ENCODE results near the gene SLC7A8. TPM values are rescaled to one million over a fixed set of nuclear protein-coding genes. Genes with fewer than 3 reads are reported as not detected.
A peak's percentile ranks its signal among the peaks of the same experiment; 100 is the strongest.

The SLC7A8 gene
- total and polyA plus RNA-seq, 8 donors, result 1.2 to 102 (median 32.0) TPM

- intact Hi-C loops (cut with DNase I; ENCODE audit: low total_unique reads), result loop anchor here (5.0 kb wide), 1 partner anchor 66 kb away; no protein-coding TSS in a partner anchor
Measured at GRCh38 chr14:23121361-23121771, 62.1 kb downstream of the SLC7A8 start.

GRCh38 chr14:23120541-23121251, 62.8 kb downstream of the SLC7A8 start:
- DNase-seq, result peak; percentile 93 to 96
- H3K36me3 ChIP-seq, result no peaks in the 10 kb centered on the region
- H3K4me1 ChIP-seq, result peaks cover 9 to 46% (median 21%) of the 10 kb centered on the region in 4 donors
- intact Hi-C loops (cut with DNase I; ENCODE audit: low total_unique reads), result loop anchor here (5.0 kb wide), 1 partner anchor 67 kb away; no protein-coding TSS in a partner anchor
- peaks cover 0 to 23% (median 0%) of the 10 kb centered on the region in 3 donors for H3K27me3 ChIP-seq
- 16 to 19% (median 19%) methylated on average over 9 of the region's 9 CpGs for WGBS, 5 donors
- no peak overlapping the region for H3K4me3 ChIP-seq
- H3K27ac ChIP-seq, result peak overlapping the region in 4 of 5 donors; percentile 48 to 73 (median 58)
- no peaks in the 10 kb centered on the region for H3K9me3 ChIP-seq
- TF ChIP-seq CTCF (IDR thresholded peaks at IDR 0.05) (peak in 6 of 7 experiments; percentile 96 to 100 (median 99)), POLR2A (IDR thresholded peaks at IDR 0.05) (no peak), POLR2AphosphoS5 (IDR thresholded peaks at IDR 0.05) (peak in 2 of 3 donors; percentile 53 to 81)

More at GRCh38 chr14:23121361-23121771, 62.1 kb downstream of the SLC7A8 start:
- Histone ChIP-seq H3K36me3 (peaks cover 0 to 6% (median 3%) of the 10 kb centered on the region in 4 donors), H3K9me3 (no peaks in the 10 kb centered on the region), H3K27me3 (peaks cover 0 to 19% (median 0%) of the 10 kb centered on the region in 3 donors), H3K4me3 (no peak overlapping the region), H3K27ac (peak overlapping the region; percentile 23 to 73 (median 56)), H3K4me1 (peaks cover 9 to 53% (median 21%) of the 10 kb centered on the region in 4 donors)
- TF ChIP-seq POLR2AphosphoS5 (IDR thresholded peaks at IDR 0.05) (peak in 1 of 3 donors; percentile 36), POLR2A (IDR thresholded peaks at IDR 0.05) (no peak), EP300 (IDR thresholded peaks at IDR 0.05) (no peak), CTCF (IDR thresholded peaks at IDR 0.05) (peak in 1 of 7 experiments; percentile 3)
- peak; percentile 48 to 79 for DNase-seq
- 19 to 36% (median 24%) methylated on average over 6 of the region's 6 CpGs for WGBS, 5 donors

GRCh38 chr14:23119363-23120327, 63.8 kb downstream of the SLC7A8 start:
- intact Hi-C loops (cut with DNase I; ENCODE audit: low total_unique reads), result loop anchor here (5.0 kb wide), 1 partner anchor 68 kb away; no protein-coding TSS in a partner anchor
- no peak for TF ChIP-seq CTCF (IDR thresholded peaks at IDR 0.05)
- TF ChIP-seq EP300 (IDR thresholded peaks at IDR 0.05), result no peak
- Histone ChIP-seq H3K4me3 (no peak overlapping the region), H3K9me3 (no peaks in the 10 kb centered on the region), H3K36me3 (no peaks in the 10 kb centered on the region), H3K27me3 (peaks cover 0 to 32% (median 0%) of the 10 kb centered on the region in 3 donors), H3K4me1 (peaks cover 9 to 50% (median 21%) of the 10 kb centered on the region in 4 donors), H3K27ac (peak overlapping the region in 2 of 5 donors; percentile 56 to 59)
- WGBS, 5 donors, result 73 to 76% (median 75%) methylated on average over 16 of the region's 16 CpGs
- DNase-seq, result peak in 1 of 2 donors; percentile 48
